ENCODE measurements around the gene SAA1.

Gene SAA1

DNA sequence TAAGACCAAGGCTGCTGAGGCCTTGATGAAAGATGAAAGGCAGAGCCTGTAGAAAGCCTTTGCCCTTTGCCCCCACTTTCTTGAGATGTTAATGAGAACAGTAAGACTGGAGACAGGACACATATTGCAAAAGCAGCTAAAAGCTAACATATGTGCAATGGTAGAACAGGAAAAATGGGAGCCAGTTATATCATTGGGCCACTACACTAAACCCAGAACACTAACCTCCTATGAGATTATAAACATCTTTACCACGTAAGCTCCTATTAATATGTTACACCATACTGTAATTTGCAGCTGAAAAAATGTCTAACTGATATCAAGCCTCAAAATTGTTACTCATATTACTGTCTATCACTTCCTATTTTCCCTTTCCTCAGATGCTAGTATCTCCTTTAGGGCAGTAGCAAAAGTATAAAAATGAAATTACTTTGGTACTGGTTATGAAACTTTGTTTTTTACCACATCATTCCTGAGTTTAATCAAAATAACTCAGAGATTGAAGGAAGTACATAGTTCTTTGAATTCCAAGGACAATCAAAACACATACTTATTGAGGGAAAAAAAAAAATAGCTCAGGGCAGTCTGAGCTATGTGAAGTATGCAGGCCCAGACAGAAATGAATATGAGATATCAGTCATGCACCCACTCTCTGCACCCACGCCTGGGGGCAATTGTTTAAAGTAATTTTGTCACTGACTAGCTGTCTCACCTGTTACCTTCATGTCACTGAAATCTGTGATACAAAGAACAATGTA lies 46.8 kb downstream of the SAA1 start:
- no peak for DNase-seq

DNA sequence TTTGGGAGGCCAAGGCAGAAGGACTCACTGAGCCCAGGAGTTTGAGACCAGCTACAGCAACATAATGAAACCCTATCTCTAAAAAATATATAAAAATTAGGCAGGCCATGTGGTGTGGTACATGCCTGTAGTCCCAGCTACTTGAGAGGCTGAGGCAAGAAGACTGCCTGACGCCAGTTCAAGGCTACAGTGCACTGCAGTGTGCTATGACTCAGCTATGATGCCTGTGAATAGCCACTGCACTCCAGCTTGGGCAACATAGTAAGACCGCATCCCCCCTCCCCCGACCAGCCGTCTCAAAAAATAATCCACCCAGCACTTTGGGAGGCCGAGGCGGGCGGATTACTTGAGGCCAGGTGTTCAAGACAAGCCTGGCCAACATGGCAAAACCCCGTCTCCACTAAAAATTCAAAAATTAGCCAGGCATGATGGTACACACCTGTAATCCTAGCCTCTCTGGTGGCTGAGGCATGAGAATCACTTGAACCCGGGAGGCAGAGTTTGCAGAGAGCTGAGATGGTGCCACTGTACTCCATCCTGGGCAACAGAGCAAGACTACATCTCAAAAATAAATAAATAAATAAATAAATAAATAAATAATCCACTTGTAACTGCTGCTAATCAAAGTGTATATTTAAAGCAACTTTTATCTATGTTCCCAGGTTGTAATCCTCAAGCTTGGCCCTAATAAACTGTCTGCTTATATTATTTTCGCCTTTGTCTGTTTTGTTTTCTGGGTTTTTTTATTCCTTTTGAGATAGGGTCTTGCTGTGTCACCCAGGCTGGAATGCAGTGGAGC lies 48.1 kb downstream of the SAA1 start:
- no peak for DNase-seq

GRCh38 chr11:18314784-18315523 lies 48.9 kb downstream of the SAA1 start:
- no peak for DNase-seq

- DNase-seq, result no peak
Measured at GRCh38 chr11:18315893-18316292, 49.8 kb downstream of the SAA1 start.

- no peak for DNase-seq
Measured at GRCh38 chr11:18317551-18317950, 51.5 kb downstream of the SAA1 start.

Measured in activated CD4-positive, CD25-positive, alpha-beta regulatory T cell (primary cell).